ENCODE results near the gene EEF1AKMT4.
A peak's percentile ranks its signal among the peaks of the same experiment; 100 is the strongest.

Gene EEF1AKMT4

DNA sequence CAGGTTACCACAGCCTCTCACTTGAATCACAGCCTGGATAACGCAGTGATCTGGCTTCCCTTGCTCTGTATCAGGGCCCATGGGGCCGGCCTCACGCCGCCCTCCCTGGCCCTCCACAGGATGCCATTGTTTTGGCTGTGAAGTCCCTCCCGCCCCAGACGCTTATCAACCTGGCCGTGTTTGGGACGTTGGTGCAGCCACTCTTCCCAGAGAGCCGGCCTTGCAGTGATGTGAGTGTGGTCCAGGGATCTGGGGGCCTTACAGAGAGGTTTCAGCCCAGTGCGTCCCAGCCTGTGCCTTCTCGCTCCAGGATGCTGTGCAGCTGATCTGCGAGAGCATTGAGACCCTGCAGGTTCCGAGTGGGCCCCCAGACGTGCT is 13.4 kb upstream of the EEF1AKMT4 start:
- no peak for DNase-seq

DNA sequence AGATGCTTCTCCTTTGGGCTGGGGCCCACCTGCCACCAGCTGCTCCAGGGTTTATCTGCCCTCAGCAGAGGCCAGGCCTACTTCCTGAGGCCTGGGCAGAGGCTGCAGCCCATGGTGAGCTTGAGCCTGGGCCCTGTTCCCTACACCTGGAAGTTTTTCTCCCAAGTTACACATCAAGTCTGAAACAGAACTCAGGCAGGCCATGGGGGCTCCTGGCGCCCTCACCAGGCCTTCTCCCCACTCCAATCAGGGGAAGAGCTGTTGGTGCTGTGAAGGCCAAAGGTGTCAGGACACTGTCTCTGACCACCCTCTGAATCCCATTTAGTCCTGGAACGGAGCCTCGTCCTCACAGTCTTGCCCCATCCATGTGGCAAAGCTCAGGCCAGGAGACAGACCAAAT is 12.8 kb upstream of the EEF1AKMT4 start:
- no peak for DNase-seq

DNA sequence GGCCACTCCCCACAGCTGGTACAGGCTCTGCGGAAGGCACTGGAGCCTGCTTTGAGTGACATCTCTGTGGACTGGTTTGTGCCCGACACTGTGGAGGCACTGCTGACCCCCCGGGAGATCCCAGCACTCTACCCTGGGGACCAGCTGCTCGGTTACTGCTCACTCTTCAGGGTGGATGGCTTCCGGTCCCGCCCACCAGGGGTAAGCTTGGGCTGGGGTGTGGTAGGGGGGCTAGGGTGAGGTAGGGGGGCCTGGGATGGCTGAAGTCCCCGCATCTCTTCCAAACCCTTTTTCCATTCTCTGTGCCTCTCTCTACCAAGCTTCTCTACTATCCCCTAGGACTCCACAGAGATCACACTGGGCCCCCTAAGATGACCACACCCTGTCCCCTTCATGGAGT is 12.3 kb upstream of the EEF1AKMT4 start:
- DNase-seq = no peak

DNA sequence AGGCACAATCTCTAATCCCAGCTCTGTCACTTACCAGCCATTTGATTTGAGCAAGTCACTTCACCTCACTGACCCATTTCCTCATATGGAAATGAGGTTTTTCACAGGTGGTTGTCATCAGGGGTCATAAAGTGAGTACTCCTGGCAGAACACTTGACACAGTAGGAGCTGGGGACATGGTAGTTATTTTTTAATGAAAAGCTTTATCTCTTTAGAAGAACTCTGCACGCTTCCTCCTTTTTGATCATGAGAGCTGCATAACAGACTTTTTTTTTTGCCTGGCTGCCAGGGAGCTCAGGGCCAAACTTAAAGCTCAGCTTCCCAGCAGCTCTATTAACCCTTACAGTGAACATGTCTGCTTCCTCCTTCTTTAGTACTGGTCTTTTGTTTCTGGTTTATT is 11.7 kb upstream of the EEF1AKMT4 start:
- no peak for DNase-seq

DNA sequence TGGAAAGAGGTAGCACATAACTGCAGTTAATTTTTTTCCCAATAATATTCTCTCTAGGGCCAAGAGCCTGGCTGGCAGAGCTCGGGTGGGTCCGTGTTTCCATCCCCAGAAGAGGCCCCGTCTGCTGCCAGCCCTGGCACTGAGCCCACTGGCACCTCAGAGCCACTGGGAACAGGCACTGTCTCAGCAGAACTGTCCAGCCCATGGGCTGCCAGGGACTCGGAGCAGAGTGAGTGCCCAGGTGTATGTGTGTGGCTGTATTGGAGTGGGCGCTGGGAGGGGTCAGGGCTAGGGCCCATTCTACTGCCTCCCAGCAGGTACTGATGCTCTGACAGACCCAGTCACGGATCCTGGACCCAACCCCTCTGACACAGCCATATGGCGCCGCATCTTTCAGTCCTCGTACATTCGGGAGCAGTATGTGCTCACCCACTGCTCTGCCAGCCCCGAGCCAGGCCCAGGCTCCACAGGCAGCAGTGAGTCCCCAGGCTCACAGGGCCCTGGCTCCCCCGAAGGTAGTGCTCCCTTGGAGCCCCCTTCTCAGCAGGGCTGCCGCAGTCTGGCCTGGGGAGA is 11.1 kb upstream of the EEF1AKMT4 start:
- DNase-seq = no peak

DNA sequence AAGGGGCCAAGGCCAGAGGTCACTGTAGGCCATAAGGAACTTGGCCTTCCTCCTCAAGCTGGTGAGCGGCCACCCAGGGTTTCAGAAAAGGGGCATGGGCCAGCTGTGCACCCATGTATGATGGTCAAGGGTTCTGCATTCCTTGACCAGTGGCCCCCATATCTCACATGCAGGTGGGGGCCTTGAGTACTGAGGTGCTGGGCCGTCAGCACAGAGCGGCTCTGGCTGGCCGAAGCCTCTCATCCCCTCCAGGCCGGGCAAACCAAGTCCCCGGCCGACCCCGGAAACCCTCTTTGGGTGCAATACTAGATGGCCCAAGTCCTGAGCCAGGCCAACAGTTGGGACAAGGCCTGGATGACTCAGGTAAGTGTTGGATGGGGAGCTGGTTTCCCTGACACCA is 10.3 kb upstream of the EEF1AKMT4 start:
- no peak for DNase-seq

DNA sequence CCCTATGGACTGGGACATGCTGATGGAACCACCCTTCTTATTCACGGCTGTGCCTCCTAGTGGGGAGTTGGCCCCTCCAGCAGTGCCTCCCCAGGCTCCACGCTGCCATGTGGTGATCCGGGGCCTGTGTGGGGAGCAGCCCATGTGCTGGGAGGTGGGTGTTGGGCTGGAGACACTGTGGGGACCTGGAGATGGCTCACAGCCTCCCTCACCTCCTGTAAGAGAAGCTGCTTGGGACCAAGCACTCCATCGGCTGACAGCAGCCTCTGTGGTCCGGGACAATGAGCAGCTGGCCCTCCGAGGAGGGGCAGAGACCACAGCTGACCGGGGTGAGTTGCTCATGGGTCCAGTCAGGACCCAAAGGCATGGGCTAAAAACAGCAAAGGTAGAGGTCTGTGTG is 9.8 kb upstream of the EEF1AKMT4 start:
- DNase-seq = no peak

DNA sequence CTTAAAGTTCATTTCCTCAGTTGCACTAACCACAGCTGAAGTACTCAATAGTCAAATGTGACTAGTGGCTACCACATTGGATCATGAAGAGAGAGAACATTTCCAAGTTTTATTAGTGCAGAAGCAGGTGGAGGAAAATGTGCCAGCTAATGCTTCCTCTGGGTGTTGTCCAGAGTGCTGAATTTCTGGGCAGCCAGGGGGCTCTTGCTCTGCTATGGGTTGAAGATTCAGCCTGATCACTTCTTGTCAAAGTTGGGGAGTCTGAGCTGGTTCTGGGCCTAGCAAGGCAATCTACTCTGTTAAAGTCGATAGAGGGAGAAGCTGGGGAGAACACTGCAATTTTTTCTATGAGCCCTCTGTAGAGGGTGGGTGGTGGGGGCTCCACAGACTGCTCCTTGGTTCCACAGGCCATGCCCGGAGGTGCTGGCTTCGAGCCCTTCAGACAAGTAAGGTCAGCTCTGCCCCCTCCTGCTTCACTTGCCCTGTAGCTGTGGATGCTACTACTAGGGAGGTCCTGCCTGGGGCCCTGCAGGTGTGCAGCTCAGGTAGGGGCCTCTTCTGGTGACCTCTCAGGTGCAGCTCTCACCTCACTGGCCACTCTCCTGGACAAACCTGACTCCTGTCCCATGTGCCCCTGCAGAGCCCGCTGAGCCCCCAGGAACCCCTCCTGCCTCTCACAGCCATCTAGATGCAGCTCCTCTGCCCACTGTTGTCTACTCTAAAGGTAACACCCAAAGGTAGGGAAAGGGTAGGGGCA is 8.9 kb upstream of the EEF1AKMT4 start:
- no peak for DNase-seq

DNA sequence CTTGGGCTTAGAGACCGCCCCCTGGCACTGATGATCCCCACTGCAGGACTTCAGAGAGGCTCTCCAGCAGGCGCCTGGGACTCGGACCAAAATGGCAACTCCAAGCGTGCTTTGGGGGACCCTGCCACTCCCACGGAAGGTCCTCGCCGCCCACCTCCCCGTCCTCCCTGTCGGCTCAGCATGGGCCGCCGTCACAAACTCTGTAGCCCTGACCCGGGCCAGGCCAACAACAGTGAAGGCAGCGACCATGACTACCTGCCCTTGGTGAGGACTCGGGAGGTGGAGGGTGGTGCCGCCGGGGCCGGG is 8.4 kb upstream of the EEF1AKMT4 start:
- no peak for DNase-seq

DNA sequence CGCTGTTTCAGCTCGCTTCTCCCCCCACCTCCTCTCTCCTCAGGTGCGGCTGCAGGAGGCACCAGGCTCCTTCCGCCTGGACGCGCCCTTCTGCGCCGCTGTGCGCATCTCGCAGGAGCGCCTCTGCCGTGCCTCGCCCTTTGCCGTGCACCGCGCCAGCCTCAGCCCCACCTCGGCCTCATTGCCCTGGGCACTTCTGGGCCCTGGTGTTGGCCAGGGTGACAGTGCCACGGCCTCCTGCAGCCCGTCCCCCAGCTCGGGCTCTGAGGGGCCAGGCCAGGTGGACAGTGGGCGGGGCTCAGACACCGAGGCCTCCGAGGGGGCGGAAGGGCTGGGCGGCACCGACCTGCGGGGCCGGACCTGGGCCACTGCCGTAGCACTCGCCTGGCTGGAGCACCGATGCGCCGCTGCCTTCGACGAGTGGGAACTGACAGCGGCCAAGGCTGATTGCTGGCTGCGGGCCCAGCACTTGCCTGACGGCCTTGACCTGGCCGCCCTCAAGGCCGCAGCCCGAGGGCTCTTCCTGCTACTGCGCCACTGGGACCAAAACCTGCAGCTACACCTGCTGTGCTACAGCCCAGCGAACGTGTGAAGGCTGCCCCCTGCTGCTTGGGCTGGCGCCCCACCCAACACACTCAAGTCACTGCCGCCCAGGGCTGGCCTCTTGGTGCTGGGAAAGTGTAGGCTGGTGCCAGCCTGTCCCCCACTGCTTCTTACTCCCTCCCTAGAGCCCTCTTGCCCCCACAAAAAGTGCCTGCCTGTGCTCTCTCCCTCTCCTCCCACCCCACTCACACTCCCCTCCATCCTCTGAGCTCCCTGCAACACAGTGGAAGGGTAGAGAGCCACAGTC is 7.8 kb upstream of the EEF1AKMT4 start:
- no peak for DNase-seq

DNA sequence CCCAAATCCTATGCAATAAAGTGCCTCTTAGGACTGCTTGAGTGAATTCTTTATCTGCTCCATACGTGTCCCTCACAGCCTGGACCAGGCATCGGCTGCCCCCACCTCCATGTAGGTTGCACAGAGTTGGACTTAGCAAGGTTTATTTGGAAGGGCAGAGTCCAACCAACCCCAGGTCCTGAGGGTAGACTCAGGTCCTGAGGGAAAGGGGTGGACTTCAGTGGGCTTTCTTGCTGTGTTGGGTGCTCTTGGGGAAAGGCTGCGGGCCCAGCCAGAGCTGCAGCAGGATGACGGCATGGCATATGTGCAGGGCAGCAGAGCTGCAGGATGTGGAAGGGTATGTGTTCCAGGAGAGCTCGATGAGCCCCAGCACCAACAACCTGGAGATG is 7.2 kb upstream of the EEF1AKMT4 start:
- no peak for DNase-seq

DNA sequence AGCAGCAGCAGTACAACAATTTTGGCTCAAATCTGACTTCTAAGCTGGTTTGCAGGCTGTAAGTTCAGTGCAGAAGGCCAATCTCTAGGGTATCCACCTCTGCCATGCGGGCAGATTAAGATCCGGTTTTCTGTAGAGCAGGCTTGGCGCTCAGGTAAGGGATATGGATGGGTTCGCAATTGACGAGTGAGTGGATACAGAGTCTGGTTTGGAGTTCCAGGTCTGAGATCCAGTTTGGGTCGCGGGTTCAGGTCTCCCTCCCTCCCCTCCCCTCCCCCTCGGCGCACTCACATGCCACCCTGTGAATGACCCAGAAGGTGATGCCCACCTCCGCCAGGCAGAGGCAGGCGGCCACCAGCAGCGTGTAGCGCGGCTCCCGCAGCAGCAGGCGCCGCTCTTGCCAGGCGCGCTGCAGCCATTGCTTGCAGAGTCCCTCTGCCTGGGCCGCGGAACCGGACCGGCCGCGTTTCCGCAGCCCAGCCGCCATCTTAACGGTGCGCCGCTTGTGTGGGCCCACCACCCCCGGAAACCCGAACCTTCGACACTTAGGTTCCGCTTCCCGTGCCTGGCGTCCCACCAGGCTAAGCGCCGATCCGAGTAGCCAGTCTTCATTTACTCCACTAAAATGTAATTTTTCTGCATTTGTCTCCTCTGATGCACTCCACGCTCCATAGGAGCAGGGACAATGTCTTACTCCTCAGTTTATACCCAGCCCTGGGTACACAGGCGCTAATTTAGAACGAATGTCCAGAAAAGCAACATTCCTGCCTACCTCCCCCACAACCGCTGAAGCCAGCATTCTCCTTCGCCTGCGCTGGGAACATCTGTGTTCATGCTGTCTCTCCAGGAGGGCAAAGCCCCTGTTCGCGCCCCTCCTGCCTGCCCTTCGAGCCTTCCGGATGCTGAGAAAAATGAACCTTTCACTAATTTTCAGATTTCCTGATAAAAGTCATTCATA is 739 bp upstream of the EEF1AKMT4 start, which contains the start of gene ALG3:
Gene ALG3 (minus strand): TSS at position 509 of the 958 bp plus-strand sequence. CDS start 22 bp downstream, at position 487.
- DNase-seq = peak; percentile 88

DNA sequence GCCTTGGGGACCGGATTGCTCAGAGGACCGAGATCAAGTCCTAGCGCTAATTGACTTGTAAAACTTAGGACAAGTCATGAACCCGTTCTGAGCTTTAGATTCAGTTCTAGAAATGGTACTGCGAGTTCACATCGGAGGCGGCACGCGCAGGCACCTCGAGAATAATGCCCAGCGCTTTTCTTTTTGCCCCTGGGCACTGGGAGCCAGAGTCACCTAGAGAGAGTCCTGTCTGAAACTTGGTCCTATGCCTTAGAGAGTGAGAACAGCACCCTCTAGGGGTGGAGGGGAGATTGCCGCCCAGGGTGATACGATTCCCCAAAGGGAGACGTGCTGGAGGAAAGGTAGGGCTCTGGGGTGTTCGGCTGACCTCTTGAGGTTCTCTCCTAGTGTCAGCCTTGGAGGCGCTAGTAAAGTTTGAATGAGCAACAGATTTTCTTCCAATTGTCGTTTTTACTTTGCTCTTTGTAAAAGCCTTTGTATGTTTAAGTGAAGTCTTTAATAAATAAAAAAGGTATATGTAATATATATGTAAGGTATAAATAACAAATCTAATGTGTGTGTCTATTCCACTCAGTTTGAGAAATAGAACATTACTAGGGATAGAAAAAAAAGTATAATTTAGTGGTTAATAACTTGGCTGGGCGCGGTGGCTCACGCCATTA is 826 bp downstream of the EEF1AKMT4 start:
- peak; percentile 91 for DNase-seq

DNA sequence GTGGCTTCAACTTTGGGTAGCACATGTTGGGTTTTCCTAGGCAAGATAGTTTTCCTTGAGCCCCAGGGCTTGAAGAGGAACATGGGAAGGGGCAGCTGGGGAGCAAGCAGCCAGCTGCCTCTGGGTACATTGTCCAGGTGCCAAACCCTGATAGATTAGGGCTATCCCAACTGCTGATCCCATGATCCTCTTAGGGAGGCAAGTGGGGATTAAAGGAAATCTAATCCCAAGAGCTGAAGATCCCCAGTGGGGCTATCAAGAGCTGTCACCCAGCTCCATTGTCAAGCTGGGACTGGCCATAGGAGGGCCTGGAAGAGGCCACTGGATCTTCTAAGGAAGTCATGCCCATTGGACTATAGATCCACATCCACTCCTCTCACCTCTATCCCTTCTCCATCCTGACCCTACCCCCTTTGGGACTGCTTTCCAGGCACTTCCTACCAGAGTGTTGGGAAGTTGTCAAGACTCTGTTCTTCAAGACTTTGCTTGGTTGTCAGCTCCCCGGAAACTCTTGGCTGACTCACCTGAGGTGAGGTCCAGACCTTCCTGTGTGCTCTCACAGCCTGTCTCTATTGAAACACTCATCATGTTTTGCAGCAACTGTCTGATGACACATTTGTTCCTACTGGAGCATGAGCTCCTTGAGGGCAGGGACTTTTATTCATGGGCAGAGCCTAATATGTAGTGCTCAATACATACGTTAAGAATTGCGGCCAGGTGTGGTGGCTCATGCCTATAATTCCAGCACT is 6.0 kb downstream of the EEF1AKMT4 start:
- DNase-seq = peak; percentile 52

DNA sequence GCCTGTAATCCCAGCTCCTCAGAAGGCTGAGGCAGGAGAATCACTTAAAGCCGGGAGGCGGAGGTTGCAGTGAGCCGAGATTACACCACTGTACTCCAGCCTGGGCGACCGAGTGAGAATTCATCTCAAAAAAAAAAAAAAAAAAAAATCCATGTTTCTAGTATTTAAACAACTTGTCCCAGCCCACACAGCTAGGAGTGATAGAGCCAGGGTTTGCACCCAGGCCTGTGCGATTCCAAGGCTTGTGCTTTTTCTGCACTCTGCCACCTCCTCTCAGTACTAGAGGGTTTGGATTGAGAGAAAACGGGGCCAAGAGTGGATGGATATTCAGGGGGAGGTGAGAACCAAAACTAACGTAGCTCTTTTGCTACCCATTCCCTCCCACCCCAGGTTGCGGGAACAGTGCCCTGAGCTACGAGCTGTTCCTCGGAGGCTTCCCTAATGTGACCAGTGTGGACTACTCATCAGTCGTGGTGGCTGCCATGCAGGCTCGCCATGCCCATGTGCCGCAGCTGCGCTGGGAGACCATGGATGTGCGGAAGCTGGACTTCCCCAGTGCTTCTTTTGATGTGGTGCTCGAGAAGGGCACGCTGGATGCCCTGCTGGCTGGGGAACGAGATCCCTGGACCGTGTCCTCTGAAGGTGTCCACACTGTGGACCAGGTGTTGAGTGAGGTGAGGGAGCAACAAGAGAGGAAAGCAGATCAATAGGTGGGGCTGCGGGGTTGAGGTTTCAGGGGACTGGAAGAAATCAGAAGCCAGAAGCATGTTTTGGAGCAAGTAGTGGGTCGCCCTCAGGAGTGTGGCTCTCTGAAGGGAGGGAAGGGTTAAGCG is 7.8 kb downstream of the EEF1AKMT4 start:
- no peak for DNase-seq

DNA sequence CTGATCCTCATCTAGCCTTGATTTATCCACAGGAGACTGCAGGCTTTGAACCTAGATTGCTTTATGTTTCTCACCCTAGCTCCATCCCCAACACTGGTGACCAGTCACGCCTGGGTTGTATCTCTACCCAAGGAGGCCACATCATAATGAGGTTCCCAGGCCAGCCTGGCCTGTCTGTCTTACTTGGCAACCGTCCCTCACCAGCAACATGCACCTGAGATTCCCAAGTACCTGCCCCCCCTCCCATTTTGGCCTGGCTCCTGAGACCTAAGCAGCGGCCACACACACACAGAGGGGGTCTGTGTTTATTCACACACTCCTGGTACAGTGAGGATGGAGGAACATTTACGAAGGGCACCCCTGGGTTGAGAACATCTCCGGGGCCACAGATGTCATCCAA is 9.5 kb downstream of the EEF1AKMT4 start:
- no peak for DNase-seq

DNA sequence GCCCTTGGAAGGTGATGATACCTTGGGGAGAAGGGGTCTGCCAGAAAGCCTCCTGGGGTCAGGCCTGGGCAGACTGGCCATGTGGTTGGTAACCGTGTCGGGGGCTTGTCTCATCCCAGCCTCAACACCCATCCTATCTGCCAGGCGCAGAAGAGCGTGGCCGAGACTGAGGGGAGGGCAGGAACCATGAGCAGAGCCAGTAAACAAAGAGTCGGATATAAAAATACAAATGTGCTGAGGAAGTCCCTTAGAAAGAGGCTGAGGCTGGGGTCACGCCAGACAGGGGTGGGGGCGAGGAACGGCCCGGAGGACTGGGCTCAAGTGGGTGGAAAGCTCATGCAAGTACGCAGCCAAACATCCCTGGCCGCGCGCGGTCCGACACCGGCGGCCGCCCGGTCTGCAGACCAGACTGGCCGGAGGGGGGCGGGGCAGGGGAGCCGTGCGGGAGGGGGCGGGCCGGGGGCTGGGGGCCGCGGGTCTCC is 10.0 kb downstream of the EEF1AKMT4 start:
- DNase-seq = no peak

DNA sequence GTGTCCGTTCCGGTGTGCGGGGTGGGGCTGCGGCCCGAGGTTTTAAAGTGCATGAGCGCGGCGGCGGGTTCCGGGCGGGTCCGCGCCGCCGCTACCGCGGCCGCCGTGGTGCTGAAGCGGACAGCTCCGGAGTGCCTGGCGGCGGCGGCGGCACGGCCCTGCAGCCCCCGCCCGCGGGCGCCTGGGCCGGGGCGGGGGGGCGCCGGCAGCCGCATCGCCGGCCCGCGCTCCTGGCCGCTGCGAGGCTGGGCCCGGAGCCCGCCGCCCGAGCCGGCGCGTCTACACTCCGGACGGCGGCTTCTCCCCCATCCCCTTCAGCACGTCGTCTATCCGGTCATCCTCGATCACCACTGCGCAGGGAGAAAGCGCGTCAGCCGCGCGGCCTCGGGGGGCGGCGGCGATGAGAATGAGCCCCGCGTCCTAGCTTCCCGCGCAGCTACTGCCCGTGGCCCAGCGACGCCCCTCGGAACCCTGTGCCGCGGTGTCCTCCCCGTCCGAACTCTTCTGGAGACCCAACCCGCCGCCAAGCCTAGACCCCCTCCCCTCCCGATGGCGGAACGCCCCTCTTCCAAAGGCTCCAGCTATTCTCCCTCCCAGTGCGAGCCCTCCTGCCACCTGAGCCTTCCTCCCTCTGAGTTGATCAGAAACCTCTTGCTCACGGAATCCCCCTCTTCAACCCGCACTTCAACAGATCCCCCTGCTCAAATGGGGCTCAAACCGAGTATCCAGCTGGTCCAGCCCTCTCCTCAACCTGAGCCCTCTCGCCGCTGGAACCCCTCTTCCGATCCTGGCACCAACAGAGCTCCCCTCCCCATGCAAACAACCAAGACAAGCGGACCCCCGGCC is 10.6 kb downstream of the EEF1AKMT4 start:
- DNase-seq = no peak

DNA sequence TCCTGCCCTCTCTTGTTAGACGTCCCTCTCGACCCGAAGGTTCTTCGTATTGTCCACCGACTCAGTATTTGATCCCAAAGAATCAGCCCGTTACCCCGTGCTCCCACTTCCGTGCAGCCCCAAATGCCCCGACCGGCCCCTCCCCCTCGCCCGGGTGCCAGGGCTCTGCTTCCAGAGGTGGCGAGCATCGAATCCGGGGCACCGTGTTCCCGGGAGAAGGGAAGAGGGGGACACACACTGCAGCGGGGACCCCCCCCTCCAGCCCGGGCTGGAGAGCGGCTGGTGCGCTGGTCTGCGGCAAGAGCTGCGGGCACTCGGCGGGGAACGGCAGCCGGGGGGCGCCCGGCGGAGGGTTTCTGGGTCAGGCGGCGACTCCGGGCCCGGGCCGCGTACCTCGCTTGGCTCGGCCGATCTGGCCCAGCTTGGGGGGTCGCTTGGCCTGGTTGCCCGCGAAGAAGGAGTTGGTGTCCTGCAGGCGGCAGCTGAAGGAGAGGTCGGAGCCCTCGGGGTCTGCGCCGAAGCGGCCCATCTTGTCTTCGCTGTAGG is 11.3 kb downstream of the EEF1AKMT4 start:
- no peak for DNase-seq
